Activated CD4-positive, alpha-beta T cell treated with anti-CD3 and anti-CD28 coated beads, Interleukin-2, amount 10 ng/mL, durations not matched to agents 24 days and 14 days (primary cell): ENCODE results near the gene LIPG. TPM values are rescaled to one million over a fixed set of nuclear protein-coding genes. Genes with fewer than 3 reads are reported as not detected.

Experiments
- DNase-seq: peaks from one replicate; pipeline ENCODE4 v3.0.0; 2022
- H3K27ac Mint-ChIP-seq: one replicate; pipeline ENCODE4 v1.8.0; 2022; ENCODE audit warnings: mild to moderate bottlenecking, mixed read lengths
- H3K27me3 Mint-ChIP-seq: one replicate; pipeline ENCODE4 v1.8.0; 2022; ENCODE audit warnings: mixed read lengths
- H3K36me3 Mint-ChIP-seq: one replicate; pipeline ENCODE4 v1.8.0; 2022; ENCODE audit warnings: low read depth, mild to moderate bottlenecking, mixed read lengths
- H3K4me1 Mint-ChIP-seq: one replicate; pipeline ENCODE4 v1.8.0; 2021; ENCODE audit warnings: mixed read lengths
- H3K4me3 Mint-ChIP-seq: one replicate; pipeline ENCODE4 v1.8.0; 2022; ENCODE audit warnings: mild to moderate bottlenecking, moderate library complexity, mixed read lengths
- H3K9me3 Mint-ChIP-seq: one replicate; pipeline ENCODE4 v1.8.0; 2021; ENCODE audit warnings: mixed read lengths
- intact Hi-C: fragments of 100-400 bp; cut with micrococcal nuclease; formaldehyde crosslinking; loops from one replicate; pipeline ENCODE4 v1.15.1; 2023
- total RNA-seq: library from RNA; stranded (reverse); gene quantifications from 2 replicates; pipeline ENCODE4 v1.2.3, GENCODE V29; 2022

LIPG gene
- total RNA-seq, 1 donor from 2014 or later = 0.82 TPM

DNA sequence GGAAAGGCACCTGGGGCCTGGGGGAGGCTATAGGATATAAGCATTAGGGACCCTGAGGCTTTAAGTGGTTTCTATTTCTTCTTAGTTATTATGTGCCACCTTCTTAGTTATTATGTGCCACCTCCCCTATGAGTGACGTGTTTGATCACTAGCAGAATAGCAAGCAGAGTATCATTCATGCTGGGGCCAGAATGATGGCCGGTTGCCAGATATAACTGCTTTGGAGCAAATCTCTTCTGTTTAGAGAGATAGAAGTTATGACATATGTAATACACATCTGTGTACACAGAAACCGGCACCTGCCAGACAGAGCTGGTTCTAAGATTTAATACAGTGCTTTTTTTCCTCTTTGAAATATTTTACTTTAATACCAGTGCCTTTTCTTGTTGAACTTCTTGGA, 29.4 kb downstream of the LIPG start:
- DNase-seq = no peak
- H3K27ac Mint-ChIP-seq = no peak overlapping the region
- H3K4me3 Mint-ChIP-seq = no peak overlapping the region
- H3K36me3 Mint-ChIP-seq = no peaks in the 10 kb centered on the region
- H3K9me3 Mint-ChIP-seq = no peaks in the 10 kb centered on the region
- peaks cover 4% of the 10 kb centered on the region for H3K27me3 Mint-ChIP-seq
- no peaks in the 10 kb centered on the region for H3K4me1 Mint-ChIP-seq
- intact Hi-C loops = no loop called here

GRCh38 chr18:49591775-49592174, 29.9 kb downstream of the LIPG start:
- Mint-ChIP-seq H3K4me1 (no peaks in the 10 kb centered on the region), H3K36me3 (no peaks in the 10 kb centered on the region), H3K4me3 (no peak overlapping the region), H3K9me3 (no peaks in the 10 kb centered on the region), H3K27ac (no peak overlapping the region), H3K27me3 (peaks cover 4% of the 10 kb centered on the region)
- intact Hi-C loops = no loop called here
- no peak for DNase-seq

DNA sequence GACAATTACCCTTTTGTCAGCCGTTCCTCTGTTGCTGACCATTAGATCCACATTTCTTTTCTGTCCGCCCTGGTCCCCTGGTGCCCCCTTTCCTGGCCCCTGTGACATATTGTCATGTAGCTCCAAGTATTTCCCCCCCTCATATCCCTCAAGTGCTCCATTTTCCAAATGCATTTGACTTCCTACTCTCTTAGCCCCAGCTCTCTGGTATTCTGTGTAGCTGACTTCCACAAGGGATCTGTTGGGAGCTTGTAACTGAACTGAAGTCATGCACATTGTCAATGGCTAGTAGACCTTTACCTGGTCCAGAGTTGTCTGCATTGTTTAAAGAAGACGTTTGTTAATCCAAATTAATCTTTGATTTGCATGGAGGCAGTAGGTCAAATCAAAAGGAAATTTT, 34.8 kb downstream of the LIPG start:
- Mint-ChIP-seq H3K27me3 (peaks cover 7% of the 10 kb centered on the region), H3K27ac (no peak overlapping the region), H3K36me3 (no peaks in the 10 kb centered on the region), H3K4me3 (no peak overlapping the region), H3K9me3 (no peaks in the 10 kb centered on the region), H3K4me1 (peaks cover 5% of the 10 kb centered on the region)
- DNase-seq = no peak
- intact Hi-C loops = no loop called here

DNA sequence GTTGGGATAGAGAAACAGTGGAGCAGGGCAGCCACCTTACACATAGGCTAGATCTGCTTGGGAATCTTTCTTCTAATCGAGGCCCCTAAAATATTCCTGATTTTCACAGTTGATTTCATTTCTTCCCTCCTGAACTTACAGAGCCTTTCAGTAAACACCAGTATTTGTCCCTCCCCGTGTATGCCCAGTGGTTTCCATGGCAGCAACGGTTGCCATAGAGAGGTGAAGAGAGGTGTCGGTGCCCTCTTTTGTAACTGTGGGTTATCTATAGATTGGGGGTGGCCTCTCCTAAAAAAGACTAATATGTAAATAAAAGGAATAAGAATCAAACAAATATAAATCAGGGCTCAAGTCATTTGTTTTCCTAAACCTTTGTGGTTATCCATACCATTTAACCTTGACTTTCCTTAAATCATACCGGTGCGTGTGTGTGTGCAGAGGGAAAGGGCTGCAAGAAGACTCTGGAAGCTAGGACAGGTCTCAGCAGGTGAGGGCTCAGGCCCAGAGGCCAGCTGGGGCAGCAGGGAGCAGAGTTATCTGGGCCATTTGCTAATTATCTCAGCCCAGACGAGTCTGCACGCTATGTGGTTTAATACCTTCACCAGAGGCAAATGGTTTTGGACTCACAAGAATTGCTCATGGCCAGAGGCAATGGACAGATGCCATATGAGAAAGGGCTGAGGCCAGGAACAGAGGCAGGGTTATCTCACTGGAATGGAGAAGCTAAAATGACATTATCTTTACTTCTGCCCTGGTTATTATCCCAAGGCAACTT, 35.5 kb downstream of the LIPG start:
- Mint-ChIP-seq H3K27ac (no peak overlapping the region), H3K36me3 (no peaks in the 10 kb centered on the region), H3K9me3 (no peaks in the 10 kb centered on the region), H3K27me3 (peaks cover 5% of the 10 kb centered on the region), H3K4me1 (peaks cover 5% of the 10 kb centered on the region), H3K4me3 (no peak overlapping the region)
- intact Hi-C loops = no loop called here
- DNase-seq = no peak

DNA sequence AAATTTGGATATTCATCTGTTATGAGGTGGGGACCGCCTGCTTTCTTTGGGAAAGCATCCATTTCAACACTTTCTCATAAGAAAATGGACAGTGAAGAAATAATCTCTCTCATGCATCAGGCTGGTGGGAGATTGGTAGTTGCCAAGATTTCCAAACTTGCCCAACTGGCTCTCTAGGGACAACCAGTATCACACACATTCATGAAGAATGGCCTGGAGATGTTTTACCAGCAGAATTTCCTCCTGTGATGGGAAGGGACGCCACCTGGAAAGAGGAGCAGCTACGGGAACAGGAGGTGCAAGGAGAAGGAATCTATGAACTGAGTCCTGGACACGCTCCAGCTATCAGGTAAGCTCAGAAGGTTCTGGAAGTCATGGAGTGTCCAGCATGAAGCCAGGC, 39.4 kb downstream of the LIPG start:
- Mint-ChIP-seq H3K27ac (no peak overlapping the region), H3K9me3 (peaks cover 5% of the 10 kb centered on the region), H3K27me3 (peaks cover 23% of the 10 kb centered on the region), H3K36me3 (no peaks in the 10 kb centered on the region), H3K4me3 (no peak overlapping the region), H3K4me1 (peaks cover 5% of the 10 kb centered on the region)
- intact Hi-C loops = no loop called here
- DNase-seq = no peak

GRCh38 chr18:49608366-49609255, 46.8 kb downstream of the LIPG start:
- H3K27me3 Mint-ChIP-seq = peaks cover 18% of the 10 kb centered on the region
- no peak for DNase-seq
- intact Hi-C loops = no loop called here

DNA sequence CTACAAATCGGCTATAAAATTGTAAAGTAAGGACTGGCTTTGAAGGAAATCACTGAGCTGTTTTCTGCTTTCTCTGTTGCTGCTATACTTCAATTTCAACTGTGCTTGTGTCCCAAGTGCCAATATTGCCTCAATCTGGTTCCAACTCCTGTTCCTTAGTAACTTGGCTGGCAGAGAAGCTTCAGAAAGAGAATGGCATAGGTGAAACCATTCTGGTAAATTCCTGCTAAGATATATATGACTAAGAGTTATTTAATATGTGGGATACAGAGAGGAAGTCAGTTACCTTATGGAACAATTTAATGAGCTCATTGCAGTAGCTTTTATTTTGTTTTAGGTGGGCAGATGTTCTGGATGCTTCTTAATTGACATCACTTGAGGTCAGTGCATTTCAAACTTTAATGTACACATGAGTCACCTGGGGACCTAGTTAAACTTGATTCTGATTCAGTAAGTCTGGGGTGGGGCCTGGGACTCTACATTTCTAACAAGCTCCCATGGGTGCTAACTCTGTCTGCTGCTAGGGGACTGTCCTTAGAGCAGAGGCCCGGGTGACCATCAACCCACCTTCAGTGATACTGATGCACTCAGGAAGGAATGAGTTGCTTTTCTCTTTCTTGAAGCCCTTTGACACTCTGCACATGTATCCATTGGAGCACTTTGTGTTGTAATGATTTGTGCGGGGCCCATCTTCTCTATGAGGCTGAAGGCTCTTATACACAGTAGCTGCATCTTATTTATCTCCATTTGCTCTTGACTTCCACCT, 47.6 kb downstream of the LIPG start:
- no peaks in the 10 kb centered on the region for H3K36me3 Mint-ChIP-seq
- H3K27me3 Mint-ChIP-seq = peaks cover 13% of the 10 kb centered on the region
- H3K4me1 Mint-ChIP-seq = no peaks in the 10 kb centered on the region
- intact Hi-C loops = no loop called here
- no peak for DNase-seq
- H3K9me3 Mint-ChIP-seq = peaks cover 5% of the 10 kb centered on the region
- no peak overlapping the region for H3K27ac Mint-ChIP-seq
- H3K4me3 Mint-ChIP-seq = no peak overlapping the region

More at GRCh38 chr18:49608366-49609255, 46.8 kb downstream of the LIPG start:
- no peaks in the 10 kb centered on the region for H3K36me3 Mint-ChIP-seq
- peaks cover 5% of the 10 kb centered on the region for H3K9me3 Mint-ChIP-seq
- no peak overlapping the region for H3K4me3 Mint-ChIP-seq
- no peak overlapping the region for H3K27ac Mint-ChIP-seq
- H3K4me1 Mint-ChIP-seq = no peaks in the 10 kb centered on the region

GRCh38 chr18:49610022-49610445, 48.2 kb downstream of the LIPG start:
- Mint-ChIP-seq H3K4me1 (no peaks in the 10 kb centered on the region), H3K9me3 (peaks cover 4% of the 10 kb centered on the region), H3K27me3 (peaks cover 10% of the 10 kb centered on the region), H3K4me3 (no peak overlapping the region), H3K36me3 (no peaks in the 10 kb centered on the region), H3K27ac (no peak overlapping the region)
- no peak for DNase-seq
- intact Hi-C loops = no loop called here

DNA sequence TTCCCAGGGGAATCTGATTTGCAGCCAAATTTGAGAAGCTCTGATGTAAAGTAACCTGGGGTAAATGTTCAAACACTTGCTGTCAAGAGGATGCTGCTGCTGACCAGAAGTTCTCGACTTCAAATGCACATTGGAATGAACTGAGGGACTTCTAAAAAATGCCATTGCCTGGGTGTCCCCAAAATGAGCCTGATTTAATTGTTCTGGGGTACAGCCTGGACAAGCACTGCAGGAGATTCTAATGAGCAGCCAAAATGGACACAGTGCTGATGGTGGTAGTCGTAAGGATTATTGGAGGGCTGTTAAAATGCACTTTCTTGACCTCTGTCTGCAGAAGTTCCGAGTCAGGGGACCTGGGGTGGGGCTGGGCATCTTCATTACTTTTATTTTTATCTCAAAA, 49.5 kb downstream of the LIPG start:
- Mint-ChIP-seq H3K4me3 (no peak overlapping the region), H3K9me3 (no peaks in the 10 kb centered on the region), H3K36me3 (no peaks in the 10 kb centered on the region), H3K4me1 (no peaks in the 10 kb centered on the region), H3K27me3 (peaks cover 2% of the 10 kb centered on the region), H3K27ac (no peak overlapping the region)
- DNase-seq = no peak
- intact Hi-C loops = no loop called here

- H3K27ac Mint-ChIP-seq = no peak overlapping the region
- no peaks in the 10 kb centered on the region for H3K4me1 Mint-ChIP-seq
- no peak overlapping the region for H3K4me3 Mint-ChIP-seq
- intact Hi-C loops = no loop called here
- no peaks in the 10 kb centered on the region for H3K36me3 Mint-ChIP-seq
- DNase-seq = no peak
- H3K9me3 Mint-ChIP-seq = no peaks in the 10 kb centered on the region
- peaks cover 2% of the 10 kb centered on the region for H3K27me3 Mint-ChIP-seq
Observed at GRCh38 chr18:49612515-49613033, 50.7 kb downstream of the LIPG start.

- peaks cover 2% of the 10 kb centered on the region for H3K27me3 Mint-ChIP-seq
- no peak for DNase-seq
- intact Hi-C loops = no loop called here
- H3K4me1 Mint-ChIP-seq = no peaks in the 10 kb centered on the region
- no peaks in the 10 kb centered on the region for H3K36me3 Mint-ChIP-seq
- no peaks in the 10 kb centered on the region for H3K9me3 Mint-ChIP-seq
- H3K27ac Mint-ChIP-seq = no peak overlapping the region
- no peak overlapping the region for H3K4me3 Mint-ChIP-seq
Observed at GRCh38 chr18:49613141-49613640, 51.3 kb downstream of the LIPG start.

DNA sequence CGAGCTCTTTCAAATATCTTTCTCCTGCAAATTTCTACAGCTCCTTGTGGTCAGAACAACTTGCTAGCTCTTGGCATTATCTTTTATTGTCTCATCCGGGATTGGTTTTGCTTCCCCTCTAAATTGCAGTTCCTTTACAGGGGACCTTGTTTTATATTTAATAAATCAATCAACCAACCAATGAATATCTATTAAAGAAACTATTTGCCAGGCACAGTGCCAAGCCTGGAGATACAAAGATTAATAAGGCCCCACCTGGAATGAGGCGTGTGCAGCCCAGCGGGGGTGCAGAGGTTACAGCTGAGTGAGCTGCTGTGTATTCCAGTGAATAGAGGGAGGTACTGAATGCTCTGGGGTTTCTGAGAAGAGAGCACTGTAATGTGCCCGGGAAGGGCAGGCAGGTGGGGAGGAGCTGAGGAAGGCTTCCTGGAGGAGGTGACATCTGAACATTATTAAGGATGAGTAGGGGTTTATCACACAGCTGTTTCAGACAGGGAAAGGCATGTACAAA, 51.8 kb downstream of the LIPG start:
- Mint-ChIP-seq H3K4me1 (no peaks in the 10 kb centered on the region), H3K27ac (no peak overlapping the region), H3K4me3 (no peak overlapping the region), H3K36me3 (no peaks in the 10 kb centered on the region), H3K27me3 (peaks cover 2% of the 10 kb centered on the region), H3K9me3 (no peaks in the 10 kb centered on the region)
- DNase-seq = no peak
- intact Hi-C loops = no loop called here

- Mint-ChIP-seq H3K36me3 (no peaks in the 10 kb centered on the region), H3K9me3 (no peaks in the 10 kb centered on the region), H3K27me3 (peaks cover 16% of the 10 kb centered on the region), H3K4me1 (no peaks in the 10 kb centered on the region), H3K4me3 (no peak overlapping the region), H3K27ac (no peak overlapping the region)
- no peak for DNase-seq
- intact Hi-C loops = no loop called here
Observed at GRCh38 chr18:49616618-49617328, 54.9 kb downstream of the LIPG start.
